RWPE2 (cell line): ENCODE results near the gene DYNC2H1.

Experiments
- ATAC-seq: fragments of 200-7000 bp; cut with Tn5 transposase; 3 replicates; pipeline ENCODE4 v1.9.1; 2021; ENCODE audit warnings: low read depth
- DNase-seq: peaks from one replicate; pipeline ENCODE4 v3.0.0-alpha.2; 2020; ENCODE audit warnings: low spot score
- H3K27ac ChIP-seq: fragments of 450-650 bp; 2 replicates; pipeline ENCODE4 v1.5.1; 2017; ENCODE audit warnings: mild to moderate bottlenecking; ENCODE audit not compliant: poor library complexity, severe bottlenecking
- H3K27me3 ChIP-seq: fragments of 250-450 bp; sonication (Bioruptor Pico); 2 replicates; pipeline ENCODE4 v1.5.1; 2021; ENCODE audit warnings: mild to moderate bottlenecking, moderate library complexity; ENCODE audit not compliant: insufficient read depth, poor library complexity, severe bottlenecking
- H3K36me3 ChIP-seq: fragments of 250-450 bp; sonication (Bioruptor Pico); 2 replicates; pipeline ENCODE4 v1.5.1; 2020; ENCODE audit warnings: low read depth, mild to moderate bottlenecking, moderate library complexity
- H3K4me1 ChIP-seq: fragments of 250-450 bp; sonication (Bioruptor Pico); 2 replicates; pipeline ENCODE4 v1.5.1; 2021; ENCODE audit warnings: mild to moderate bottlenecking, moderate library complexity; ENCODE audit not compliant: insufficient read depth, poor library complexity, severe bottlenecking
- H3K4me3 ChIP-seq: fragments of 250-450 bp; sonication (Bioruptor Pico); 2 replicates; pipeline ENCODE4 v1.5.1; 2021; ENCODE audit warnings: mild to moderate bottlenecking, moderate library complexity; ENCODE audit not compliant: severe bottlenecking
- H3K9me3 ChIP-seq: fragments of 250-450 bp; sonication (Bioruptor Pico); 2 replicates; pipeline ENCODE4 v1.5.1; 2021; ENCODE audit warnings: mild to moderate bottlenecking, moderate library complexity; ENCODE audit not compliant: severe bottlenecking
- CTCF ChIP-seq: fragments of 450-650 bp; IDR thresholded peaks from one replicate; pipeline ENCODE4 v1.5.1; 2017; ENCODE audit warnings: mild to moderate bottlenecking, moderate library complexity; ENCODE audit not compliant: poor library complexity, severe bottlenecking

DYNC2H1 gene

GRCh38 chr11:103108933-103109817, at the start of gene DYNC2H1:
Gene DYNC2H1 (plus strand): TSS chr11:103109426. CDS start chr11:103109575, 149 bp downstream.
- TF ChIP-seq CTCF, result peak; percentile 77
- Histone ChIP-seq H3K9me3 (no peaks in the 10 kb centered on the region), H3K27me3 (no peaks in the 10 kb centered on the region), H3K4me1 (peaks cover 25% of the 10 kb centered on the region), H3K27ac (peak within 1 kb of the TSS; percentile 47), H3K36me3 (peaks cover 18% of the 10 kb centered on the region), H3K4me3 (peak within 1 kb of the TSS; percentile 48)
- peak; percentile 92 for ATAC-seq
- peak; percentile 90 for DNase-seq

GRCh38 chr11:103061656-103062055, 47.6 kb upstream of the DYNC2H1 start:
- H3K36me3 ChIP-seq, result peaks cover 78% of the 10 kb centered on the region
- no peak overlapping the region for H3K4me3 ChIP-seq
- H3K9me3 ChIP-seq, result no peaks in the 10 kb centered on the region
- DNase-seq (no peak), ATAC-seq (no peak)
- H3K27ac ChIP-seq, result no peak overlapping the region
- H3K4me1 ChIP-seq, result no peaks in the 10 kb centered on the region
- TF ChIP-seq CTCF, result no peak
- H3K27me3 ChIP-seq, result no peaks in the 10 kb centered on the region

- Histone ChIP-seq H3K4me3 (no peak overlapping the region), H3K4me1 (no peaks in the 10 kb centered on the region), H3K27me3 (no peaks in the 10 kb centered on the region), H3K36me3 (peaks cover 89% of the 10 kb centered on the region), H3K9me3 (no peaks in the 10 kb centered on the region), H3K27ac (no peak overlapping the region)
- DNase-seq, result no peak
- no peak for ATAC-seq
- no peak for TF ChIP-seq CTCF
Observed at GRCh38 chr11:103067118-103067517, 42.1 kb upstream of the DYNC2H1 start.

- H3K27ac ChIP-seq, result no peak overlapping the region
- DNase-seq (no peak), ATAC-seq (no peak)
- H3K4me3 ChIP-seq, result no peak overlapping the region
- peaks cover 83% of the 10 kb centered on the region for H3K36me3 ChIP-seq
- H3K27me3 ChIP-seq, result no peaks in the 10 kb centered on the region
- H3K9me3 ChIP-seq, result no peaks in the 10 kb centered on the region
- TF ChIP-seq CTCF, result no peak
- no peaks in the 10 kb centered on the region for H3K4me1 ChIP-seq
Observed at GRCh38 chr11:103069367-103069766, 39.9 kb upstream of the DYNC2H1 start.

GRCh38 chr11:103070142-103070541, 39.1 kb upstream of the DYNC2H1 start:
- no peak for TF ChIP-seq CTCF
- peaks cover 83% of the 10 kb centered on the region for H3K36me3 ChIP-seq
- no peaks in the 10 kb centered on the region for H3K9me3 ChIP-seq
- ATAC-seq, result no peak
- H3K27ac ChIP-seq, result no peak overlapping the region
- no peaks in the 10 kb centered on the region for H3K27me3 ChIP-seq
- H3K4me1 ChIP-seq, result no peaks in the 10 kb centered on the region
- H3K4me3 ChIP-seq, result no peak overlapping the region
- DNase-seq, result no peak
